GM18868 (cell line): Measurements from ENCODE around the gene VSTM2A.

Source experiments
- ATAC-seq: cut with Tn5 transposase; IDR thresholded peaks from one replicate; pipeline ENCODE4 v1.9.1; 2021; ENCODE audit warnings: mild to moderate bottlenecking, moderate library complexity; ENCODE audit not compliant: unreplicated experiment

VSTM2A gene

DNA sequence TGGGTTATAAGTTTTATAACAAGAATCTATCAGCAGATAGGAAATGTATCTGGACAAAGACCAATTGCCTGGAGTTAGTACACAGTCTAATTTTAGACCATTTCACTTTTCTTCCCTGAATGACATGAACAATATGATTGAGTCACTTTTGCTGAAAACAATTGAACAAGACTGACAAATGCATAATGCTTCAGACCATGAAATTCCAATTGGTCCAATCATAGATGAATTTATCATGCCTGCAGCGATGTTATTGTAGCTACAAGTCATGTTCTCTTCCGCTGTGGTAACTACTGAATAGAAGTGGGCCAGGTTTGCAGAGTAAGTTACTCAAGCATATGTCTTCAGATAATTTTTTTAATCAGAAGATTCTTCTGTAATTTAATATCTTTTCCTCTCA lies 73.4 kb downstream of the VSTM2A start:
- ATAC-seq, result no peak
